ENCODE results near the gene LTF. TPM values are rescaled to one million over a fixed set of nuclear protein-coding genes. Genes with fewer than 3 reads are reported as not detected.
A peak's percentile ranks its signal among the peaks of the same experiment; 100 is the strongest.

The LTF gene
- total and polyA plus RNA-seq, 10 of the 15 experiments (the other 5 are each of a cell fraction or from before 2014, with no cell fraction given), result 0.03 to 0.31 TPM; not detected in 8

- Histone ChIP-seq H2AFZ (ENCODE audit: control insufficient read depth, low read depth, low read length) (no peak overlapping the region), H3K9ac (ENCODE audit: control insufficient read depth, insufficient read depth, low read length) (no peak overlapping the region), H3K27ac (ENCODE audit: control insufficient read depth, insufficient read depth) (no peak overlapping the region), H3K4me2 (ENCODE audit: control insufficient read depth, insufficient read depth) (no peak overlapping the region), H4K20me1 (ENCODE audit: control insufficient read depth, insufficient read depth) (no peaks in the 10 kb centered on the region), H3K27me3 (replicated peaks in 1 of 2; ENCODE audit: control insufficient read depth in 2 of 2, insufficient read depth in 2 of 2, low read length in 1 of 2) (no peaks in the 10 kb centered on the region; a peak in 1 of 4 replicates), H3K79me2 (ENCODE audit: control insufficient read depth, insufficient read depth, low read length) (no peaks in the 10 kb centered on the region), H3K4me1 (ENCODE audit: control insufficient read depth, insufficient read depth, low read length) (peaks cover 24% of the 10 kb centered on the region), H3K4me3 (no peak overlapping the region), H3K9me3 (replicated peaks; ENCODE audit: control insufficient read depth, insufficient read depth, low read length) (peaks cover 2% of the 10 kb centered on the region; the same call in 2 of the 3 replicates), H3K36me3 (ENCODE audit: control insufficient read depth in 2 of 2, insufficient read depth in 2 of 2, low read length in 1 of 2) (no peaks in the 10 kb centered on the region)
- FAIRE-seq (no peak), ATAC-seq (peak; percentile 18; the same call in 2 of the 3 replicates), DNase-seq (ENCODE audit: low read depth, low spot score) (peak; percentile 28)
- 20% methylated on average over 5 of the region's 5 CpGs for WGBS (ENCODE audit: insufficient coverage, insufficient replicate concordance, low lambda C conversion rate, missing lambda C conversion rate)
- RAD21 ChIA-PET (ENCODE audit: unreplicated experiment), result no interaction called here
- no TSS peak for BruUV-seq (replicated peaks)
- in situ Hi-C loops (cut with MboI) (no loop called here), intact Hi-C loops (cut with micrococcal nuclease; ENCODE audit: unreplicated experiment) (loop anchor here (5.0 kb wide), 1 partner anchor 33 kb away; no protein-coding TSS in a partner anchor)
- POLR2A ChIA-PET, result no interaction called here
- SMC1A ChIA-PET (ENCODE audit: uncharacterized antibody, unreplicated experiment), result no interaction called here
- TF ChIP-seq BHLHE40 (IDR thresholded peaks at IDR 0.05; ENCODE audit: borderline replicate concordance in 1 of 2, low read depth in 2 of 2, low read length in 1 of 2), result peak; percentile 20 to 66; a peak in 2 of 4 replicates
- no peak for TF ChIP-seq NR2F1 (conservative IDR thresholded peaks at IDR 0.05)
- TF ChIP-seq ZBTB40 (IDR thresholded peaks at IDR 0.05; ENCODE audit: borderline replicate concordance), result no peak
- TF ChIP-seq MEF2B (IDR thresholded peaks at IDR 0.05; ENCODE audit: partially characterized antibody, poor library complexity, severe bottlenecking), result peak; percentile 44
- CTCF ChIA-PET, result no interaction called here
These were observed 40.1 kb upstream of the LTF start for GRCh38 chr3:46504789-46505188.

Data from GM12878 (cell line).